Neural cell (in vitro differentiated cells): ENCODE results near the gene CAPN8. TPM values are rescaled to one million over a fixed set of nuclear protein-coding genes. Genes with fewer than 3 reads are reported as not detected.

ENCODE experiments used
- H2AFZ ChIP-seq: fragments of 200-600, 300-800 bp; sonication (generic), shearing (Covaris generic); 2 replicates; pipeline ENCODE4 v1.6.0; 2014; ENCODE audit warnings: low read depth, mild to moderate bottlenecking, antibody characterized with exemption, low read length, moderate library complexity
- H3F3A ChIP-seq: fragments of 200-600 bp; shearing (Covaris generic); 2 replicates; pipeline ENCODE4 v1.6.1; 2016; ENCODE audit warnings: mild to moderate bottlenecking, moderate library complexity, mixed read lengths, antibody characterized with exemption, low read length; ENCODE audit not compliant: insufficient read depth, poor library complexity, severe bottlenecking
- H3K27ac ChIP-seq: fragments of 200-600, 300-800 bp; sonication (generic), shearing (Covaris generic); 2 replicates; pipeline ENCODE4 v1.5.1; 2014; ENCODE audit warnings: mild to moderate bottlenecking, low read length, moderate library complexity
- H3K27me3 ChIP-seq: fragments of 300-800, 200-600 bp; sonication (generic), shearing (Covaris generic); 2 replicates; pipeline ENCODE4 v1.6.0; 2014; ENCODE audit warnings: mild to moderate bottlenecking, low read depth, low read length, moderate library complexity; ENCODE audit not compliant: insufficient read depth
- H3K36me3 ChIP-seq: fragments of 300-800, 200-600 bp; sonication (generic), shearing (Covaris generic); 2 replicates; pipeline ENCODE4 v1.5.1; 2014; ENCODE audit warnings: mild to moderate bottlenecking, antibody characterized with exemption, low read length, moderate library complexity; ENCODE audit not compliant: insufficient read depth
- H3K4me2 ChIP-seq: fragments of 300-800, 200-600 bp; sonication (generic), shearing (Covaris generic); 2 replicates; pipeline ENCODE4 v1.6.0; 2014; ENCODE audit warnings: mild to moderate bottlenecking, low read length
- H3K4me3 ChIP-seq: fragments of 300-800, 200-600 bp; sonication (generic), shearing (Covaris generic); 2 replicates; pipeline ENCODE4 v1.5.1; 2014; ENCODE audit warnings: mild to moderate bottlenecking, low read length, moderate library complexity
- H3K79me2 ChIP-seq: fragments of 200-600 bp; shearing (Covaris generic); replicated peaks from 2 replicates; pipeline ENCODE4 v1.6.0; 2014; ENCODE audit warnings: mild to moderate bottlenecking, low read length, moderate library complexity; ENCODE audit not compliant: insufficient read depth
- H3K9ac ChIP-seq: fragments of 300-800, 200-600 bp; sonication (generic), shearing (Covaris generic); 2 replicates; pipeline ENCODE4 v1.6.1; 2016; ENCODE audit warnings: mild to moderate bottlenecking, low read length, mixed read lengths
- H3K9me2 ChIP-seq: fragments of 200-600 bp; shearing (Covaris generic); 2 replicates; pipeline ENCODE4 v1.6.1; 2016; ENCODE audit warnings: mild to moderate bottlenecking, low read length, mixed read lengths; ENCODE audit not compliant: insufficient read depth
- H3K9me3 ChIP-seq: fragments of 200-600, 300-800 bp; sonication (generic), shearing (Covaris generic); 2 replicates; pipeline ENCODE4 v1.6.1; 2016; ENCODE audit warnings: mild to moderate bottlenecking, mixed run types, low read length, moderate library complexity, mixed read lengths
- H4K20me1 ChIP-seq: fragments of 200-600 bp; shearing (Covaris generic); 2 replicates; pipeline ENCODE4 v1.6.1; 2016; ENCODE audit warnings: mild to moderate bottlenecking, mixed run types; ENCODE audit not compliant: insufficient read depth
- EP300 ChIP-seq: fragments of 450-650 bp; conservative IDR thresholded peaks from 2 replicates; pipeline ENCODE4 v1.6.1; 2014; ENCODE audit warnings: antibody characterized with exemption, mild to moderate bottlenecking, moderate library complexity; ENCODE audit not compliant: poor library complexity, severe bottlenecking
- EZH2 ChIP-seq: fragments of 200-600, 300-800 bp; shearing (Covaris generic), sonication (generic); IDR thresholded peaks from 2 replicates; pipeline ENCODE4 v1.6.1; 2014; ENCODE audit warnings: antibody characterized with exemption, low read length, borderline replicate concordance, mild to moderate bottlenecking; ENCODE audit not compliant: insufficient read depth, poor library complexity, severe bottlenecking
- MXI1 ChIP-seq: fragments of 450-650 bp; conservative IDR thresholded peaks from 2 replicates; pipeline ENCODE4 v1.6.1; 2014; ENCODE audit warnings: antibody characterized with exemption, mild to moderate bottlenecking; ENCODE audit not compliant: poor library complexity, severe bottlenecking
- POLR2AphosphoS5 ChIP-seq: IDR thresholded peaks from 2 replicates; pipeline ENCODE4 v1.6.1; 2012
- RAD21 ChIP-seq: fragments of 450-650 bp; conservative IDR thresholded peaks from 2 replicates; pipeline ENCODE4 v1.6.1; 2014; ENCODE audit warnings: antibody characterized with exemption, mild to moderate bottlenecking, moderate library complexity
- SMC3 ChIP-seq: fragments of 450-650 bp; conservative IDR thresholded peaks from 2 replicates; pipeline ENCODE4 v1.6.1; 2014; ENCODE audit warnings: antibody characterized with exemption, mild to moderate bottlenecking, moderate library complexity; ENCODE audit not compliant: poor library complexity
- TAF1 ChIP-seq: IDR thresholded peaks from 2 replicates; pipeline ENCODE4 v1.6.1; 2012; ENCODE audit warnings: low read depth
- polyA plus RNA-seq: library from polyadenylated mRNA; depleted of rRNA; stranded (reverse); fragments of >200 nt; gene quantifications from 2 replicates; pipeline ENCODE4 v1.2.3, GENCODE V29; 2014
- TF ChIP-seq, protein P1 (sequence below): IDR thresholded peaks from 2 replicates; pipeline ENCODE4 v1.6.1; 2012; ENCODE audit warnings: borderline replicate concordance
- TF ChIP-seq, protein P2 (sequence below): fragments of 450-650 bp; IDR thresholded peaks from 2 replicates; pipeline ENCODE4 v1.5.1; 2014; ENCODE audit warnings: antibody characterized with exemption, mild to moderate bottlenecking, moderate library complexity; ENCODE audit not compliant: poor library complexity, severe bottlenecking

CAPN8 gene
- polyA plus RNA-seq, 1 donor from 2014 or later, result not detected

DNA sequence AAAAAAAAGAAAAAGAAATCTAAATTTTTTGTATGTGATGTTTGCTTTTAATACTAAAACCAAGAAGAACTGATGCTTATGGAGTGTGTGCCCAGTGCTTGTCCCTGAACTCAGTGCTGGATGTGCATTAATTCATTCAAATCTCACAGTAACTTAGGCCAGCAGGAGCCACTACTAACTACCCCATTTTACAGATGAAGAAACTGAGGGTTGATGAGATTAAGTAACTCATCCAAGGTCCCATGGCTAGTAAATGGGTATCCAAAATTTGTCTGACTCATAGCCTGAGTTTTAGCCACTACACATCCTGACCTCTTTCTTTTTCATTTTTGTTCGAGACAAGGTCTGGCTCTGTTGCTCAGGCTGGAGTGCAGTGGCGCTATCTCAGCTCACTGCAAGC, 144.4 kb downstream of the CAPN8 start:
- no peaks in the 10 kb centered on the region for H3K27me3 ChIP-seq
- no peak overlapping the region for H3K9ac ChIP-seq
- H3K79me2 ChIP-seq, result no peaks in the 10 kb centered on the region
- H3K4me2 ChIP-seq, result no peak overlapping the region
- H3K27ac ChIP-seq, result no peak overlapping the region
- H3K9me2 ChIP-seq, result no peaks in the 10 kb centered on the region
- H3K36me3 ChIP-seq, result no peaks in the 10 kb centered on the region
- TF ChIP-seq EP300 (no peak), MXI1 (no peak), RAD21 (no peak), POLR2AphosphoS5 (no peak), SMC3 (no peak), EZH2 (no peak), TAF1 (no peak)
- TF ChIP-seq, protein P1, sequence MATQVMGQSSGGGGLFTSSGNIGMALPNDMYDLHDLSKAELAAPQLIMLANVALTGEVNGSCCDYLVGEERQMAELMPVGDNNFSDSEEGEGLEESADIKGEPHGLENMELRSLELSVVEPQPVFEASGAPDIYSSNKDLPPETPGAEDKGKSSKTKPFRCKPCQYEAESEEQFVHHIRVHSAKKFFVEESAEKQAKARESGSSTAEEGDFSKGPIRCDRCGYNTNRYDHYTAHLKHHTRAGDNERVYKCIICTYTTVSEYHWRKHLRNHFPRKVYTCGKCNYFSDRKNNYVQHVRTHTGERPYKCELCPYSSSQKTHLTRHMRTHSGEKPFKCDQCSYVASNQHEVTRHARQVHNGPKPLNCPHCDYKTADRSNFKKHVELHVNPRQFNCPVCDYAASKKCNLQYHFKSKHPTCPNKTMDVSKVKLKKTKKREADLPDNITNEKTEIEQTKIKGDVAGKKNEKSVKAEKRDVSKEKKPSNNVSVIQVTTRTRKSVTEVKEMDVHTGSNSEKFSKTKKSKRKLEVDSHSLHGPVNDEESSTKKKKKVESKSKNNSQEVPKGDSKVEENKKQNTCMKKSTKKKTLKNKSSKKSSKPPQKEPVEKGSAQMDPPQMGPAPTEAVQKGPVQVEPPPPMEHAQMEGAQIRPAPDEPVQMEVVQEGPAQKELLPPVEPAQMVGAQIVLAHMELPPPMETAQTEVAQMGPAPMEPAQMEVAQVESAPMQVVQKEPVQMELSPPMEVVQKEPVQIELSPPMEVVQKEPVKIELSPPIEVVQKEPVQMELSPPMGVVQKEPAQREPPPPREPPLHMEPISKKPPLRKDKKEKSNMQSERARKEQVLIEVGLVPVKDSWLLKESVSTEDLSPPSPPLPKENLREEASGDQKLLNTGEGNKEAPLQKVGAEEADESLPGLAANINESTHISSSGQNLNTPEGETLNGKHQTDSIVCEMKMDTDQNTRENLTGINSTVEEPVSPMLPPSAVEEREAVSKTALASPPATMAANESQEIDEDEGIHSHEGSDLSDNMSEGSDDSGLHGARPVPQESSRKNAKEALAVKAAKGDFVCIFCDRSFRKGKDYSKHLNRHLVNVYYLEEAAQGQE, result no peak
- TF ChIP-seq, protein P2, sequence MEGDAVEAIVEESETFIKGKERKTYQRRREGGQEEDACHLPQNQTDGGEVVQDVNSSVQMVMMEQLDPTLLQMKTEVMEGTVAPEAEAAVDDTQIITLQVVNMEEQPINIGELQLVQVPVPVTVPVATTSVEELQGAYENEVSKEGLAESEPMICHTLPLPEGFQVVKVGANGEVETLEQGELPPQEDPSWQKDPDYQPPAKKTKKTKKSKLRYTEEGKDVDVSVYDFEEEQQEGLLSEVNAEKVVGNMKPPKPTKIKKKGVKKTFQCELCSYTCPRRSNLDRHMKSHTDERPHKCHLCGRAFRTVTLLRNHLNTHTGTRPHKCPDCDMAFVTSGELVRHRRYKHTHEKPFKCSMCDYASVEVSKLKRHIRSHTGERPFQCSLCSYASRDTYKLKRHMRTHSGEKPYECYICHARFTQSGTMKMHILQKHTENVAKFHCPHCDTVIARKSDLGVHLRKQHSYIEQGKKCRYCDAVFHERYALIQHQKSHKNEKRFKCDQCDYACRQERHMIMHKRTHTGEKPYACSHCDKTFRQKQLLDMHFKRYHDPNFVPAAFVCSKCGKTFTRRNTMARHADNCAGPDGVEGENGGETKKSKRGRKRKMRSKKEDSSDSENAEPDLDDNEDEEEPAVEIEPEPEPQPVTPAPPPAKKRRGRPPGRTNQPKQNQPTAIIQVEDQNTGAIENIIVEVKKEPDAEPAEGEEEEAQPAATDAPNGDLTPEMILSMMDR, result no peak
- no peak overlapping the region for H2AFZ ChIP-seq
- no peaks in the 10 kb centered on the region for H3K9me3 ChIP-seq
- H4K20me1 ChIP-seq, result no peaks in the 10 kb centered on the region
- H3F3A ChIP-seq, result no peaks in the 10 kb centered on the region
- H3K4me3 ChIP-seq, result no peak overlapping the region

DNA sequence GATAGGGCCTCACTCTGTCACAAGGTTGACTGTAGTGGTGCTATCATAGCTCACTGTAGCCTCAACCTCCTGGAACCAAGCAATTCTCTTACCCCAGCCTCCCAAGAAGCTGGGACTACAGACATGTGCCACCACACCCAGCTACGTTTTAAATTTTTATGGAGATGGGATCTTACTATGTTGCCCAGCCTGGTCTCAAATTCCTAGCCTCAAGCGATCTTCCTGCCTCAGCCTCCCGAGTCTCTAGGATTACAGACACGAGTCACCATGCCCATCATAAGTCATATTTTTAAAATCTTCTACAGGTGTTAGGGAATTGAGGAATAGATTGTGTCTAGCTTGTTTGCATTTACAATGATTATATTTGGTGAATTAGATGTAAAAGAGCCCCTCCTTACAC, 145.3 kb downstream of the CAPN8 start:
- H3K27ac ChIP-seq, result no peak overlapping the region
- H3K9ac ChIP-seq, result no peak overlapping the region
- no peaks in the 10 kb centered on the region for H3K79me2 ChIP-seq
- H3K27me3 ChIP-seq, result no peaks in the 10 kb centered on the region
- no peak overlapping the region for H2AFZ ChIP-seq
- H3K4me3 ChIP-seq, result no peak overlapping the region
- H3K4me2 ChIP-seq, result no peak overlapping the region
- H4K20me1 ChIP-seq, result no peaks in the 10 kb centered on the region
- no peaks in the 10 kb centered on the region for H3F3A ChIP-seq
- H3K9me3 ChIP-seq, result no peaks in the 10 kb centered on the region
- H3K9me2 ChIP-seq, result no peaks in the 10 kb centered on the region
- TF ChIP-seq, protein P1, result no peak
- TF ChIP-seq, protein P2, result no peak
- no peak for TF ChIP-seq TAF1
- TF ChIP-seq EZH2, result no peak
- no peak for TF ChIP-seq SMC3
- no peak for TF ChIP-seq RAD21
- TF ChIP-seq POLR2AphosphoS5, result no peak
- no peak for TF ChIP-seq EP300
- no peak for TF ChIP-seq MXI1
- no peaks in the 10 kb centered on the region for H3K36me3 ChIP-seq
